SJCRH30 (cell line): Measurements from ENCODE around the gene CASP12. TPM values are rescaled to one million over a fixed set of nuclear protein-coding genes. Genes with fewer than 3 reads are reported as not detected.

Experiments used
- DNase-seq, 2 experiments: peaks; one replicate each; pipeline ENCODE4 v3.0.0-alpha.2; 2015 to 2020
- H3K27ac ChIP-seq: fragments of 250-450 bp; sonication (Bioruptor Pico); 2 replicates; pipeline ENCODE4 v1.5.1; 2020; ENCODE audit warnings: mild to moderate bottlenecking, moderate library complexity
- H3K27me3 ChIP-seq: fragments of 250-450 bp; sonication (Bioruptor Pico); 2 replicates; pipeline ENCODE4 v1.5.1; 2020; ENCODE audit warnings: mild to moderate bottlenecking, moderate library complexity
- H3K36me3 ChIP-seq: fragments of 250-450 bp; sonication (Bioruptor Pico); 2 replicates; pipeline ENCODE4 v1.5.1; 2020; ENCODE audit warnings: mild to moderate bottlenecking, moderate library complexity
- H3K4me1 ChIP-seq: fragments of 250-450 bp; sonication (Bioruptor Pico); 2 replicates; pipeline ENCODE4 v1.5.1; 2020; ENCODE audit warnings: mild to moderate bottlenecking, moderate library complexity
- H3K4me3 ChIP-seq: fragments of 250-450 bp; sonication (Bioruptor Pico); 2 replicates; pipeline ENCODE4 v1.5.1; 2020; ENCODE audit warnings: mild to moderate bottlenecking, moderate library complexity
- H3K9me3 ChIP-seq: fragments of 250-450 bp; sonication (Bioruptor Pico); replicated peaks from 2 replicates; pipeline ENCODE4 v1.5.1; 2020; ENCODE audit warnings: mild to moderate bottlenecking, moderate library complexity
- total RNA-seq: library from RNA; depleted of rRNA; stranded (reverse); fragments of >200 nt; shearing (Covaris generic); gene quantifications from 2 replicates; pipeline ENCODE4 v1.2.3, GENCODE V29; 2014

The CASP12 gene
- total RNA-seq, 1 experiment from 2014 or later: not detected

DNA sequence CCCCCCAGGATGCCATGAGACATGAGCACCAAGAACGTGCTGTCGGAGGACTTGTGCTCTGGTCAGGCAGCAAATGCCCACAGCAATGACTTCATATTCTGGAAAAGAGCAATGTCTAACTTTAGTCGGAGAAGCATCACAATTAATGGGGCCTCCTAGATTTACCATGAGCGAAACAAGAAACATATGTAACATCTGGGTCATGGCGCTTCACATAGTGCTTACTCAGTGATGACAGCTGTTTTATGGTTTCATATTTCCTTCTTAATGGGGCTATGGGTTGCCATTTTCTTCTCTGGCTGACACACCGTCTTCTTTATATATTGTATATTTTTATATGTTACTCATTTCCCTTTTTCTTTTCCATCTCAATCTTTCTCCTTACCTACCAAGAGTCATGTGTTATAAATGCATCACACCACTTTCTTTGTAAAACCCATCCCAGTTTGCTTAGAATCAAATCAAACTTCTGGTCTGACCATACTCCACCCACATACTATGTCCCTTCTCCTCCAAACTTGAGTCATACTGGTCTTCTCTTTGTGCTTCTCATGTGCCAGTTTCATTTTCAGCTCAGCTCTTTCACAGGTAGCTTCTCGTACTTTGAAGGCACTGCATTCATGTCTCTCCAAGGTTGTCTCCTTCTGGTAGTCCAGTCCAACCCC is 9.4 kb upstream of the CASP12 start:
- Histone ChIP-seq H3K27ac (no peak overlapping the region), H3K9me3 (no peaks in the 10 kb centered on the region), H3K27me3 (no peaks in the 10 kb centered on the region), H3K4me1 (no peaks in the 10 kb centered on the region), H3K36me3 (no peaks in the 10 kb centered on the region), H3K4me3 (no peak overlapping the region)
- peak in 1 of 2 experiments; percentile 12 for DNase-seq

- Histone ChIP-seq H3K9me3 (no peaks in the 10 kb centered on the region), H3K36me3 (no peaks in the 10 kb centered on the region), H3K4me3 (no peak overlapping the region), H3K27me3 (no peaks in the 10 kb centered on the region), H3K27ac (no peak overlapping the region), H3K4me1 (no peaks in the 10 kb centered on the region)
- DNase-seq: no peak
Observed at GRCh38 chr11:104905271-104905670, 7.0 kb upstream of the CASP12 start.

DNA sequence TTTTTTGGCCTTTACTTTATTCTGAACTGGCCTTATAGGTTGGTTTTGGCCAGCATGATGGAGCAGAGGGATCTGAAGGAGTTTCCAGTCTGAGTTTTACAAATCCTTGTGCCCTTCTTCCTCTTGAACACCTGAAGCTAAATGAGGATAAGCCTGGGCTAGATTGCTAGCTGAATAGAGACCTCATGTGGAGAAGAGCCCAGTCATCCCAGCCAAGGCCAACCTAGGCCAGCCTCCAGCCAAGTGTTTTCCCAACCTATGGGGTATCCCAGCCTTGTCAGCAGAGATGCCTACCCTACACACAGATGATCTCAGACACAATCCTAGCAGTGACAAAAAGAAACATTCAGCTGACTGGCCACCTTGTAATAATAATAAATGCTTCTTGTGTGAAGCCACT is 966 bp upstream of the CASP12 start:
- Histone ChIP-seq H3K27me3 (no peaks in the 10 kb centered on the region), H3K9me3 (no peaks in the 10 kb centered on the region), H3K4me3 (no peak overlapping the region), H3K4me1 (no peaks in the 10 kb centered on the region), H3K27ac (no peak overlapping the region), H3K36me3 (no peaks in the 10 kb centered on the region)
- no peak for DNase-seq

DNA sequence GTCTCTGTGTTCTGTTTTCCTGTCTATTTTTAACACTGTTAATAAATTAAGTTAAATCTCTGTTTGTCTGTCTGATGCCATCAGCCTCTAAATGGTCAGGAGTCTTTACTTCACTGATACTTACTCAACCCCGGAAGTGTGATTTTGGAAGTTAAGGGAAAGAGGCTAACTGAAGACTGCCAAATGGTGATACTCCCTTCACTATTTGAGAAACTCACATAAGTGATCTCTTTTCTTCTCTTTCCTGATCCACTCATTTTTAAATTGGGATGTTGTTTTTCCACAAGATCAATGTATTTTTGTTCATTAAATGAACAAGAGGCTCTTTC is 389 bp upstream of the CASP12 start:
- no peaks in the 10 kb centered on the region for H3K36me3 ChIP-seq
- H3K27me3 ChIP-seq: no peaks in the 10 kb centered on the region
- no peak for DNase-seq
- no peaks in the 10 kb centered on the region for H3K9me3 ChIP-seq
- H3K27ac ChIP-seq: no peak overlapping the region
- H3K4me1 ChIP-seq: no peaks in the 10 kb centered on the region
- H3K4me3 ChIP-seq: no peak overlapping the region

DNA sequence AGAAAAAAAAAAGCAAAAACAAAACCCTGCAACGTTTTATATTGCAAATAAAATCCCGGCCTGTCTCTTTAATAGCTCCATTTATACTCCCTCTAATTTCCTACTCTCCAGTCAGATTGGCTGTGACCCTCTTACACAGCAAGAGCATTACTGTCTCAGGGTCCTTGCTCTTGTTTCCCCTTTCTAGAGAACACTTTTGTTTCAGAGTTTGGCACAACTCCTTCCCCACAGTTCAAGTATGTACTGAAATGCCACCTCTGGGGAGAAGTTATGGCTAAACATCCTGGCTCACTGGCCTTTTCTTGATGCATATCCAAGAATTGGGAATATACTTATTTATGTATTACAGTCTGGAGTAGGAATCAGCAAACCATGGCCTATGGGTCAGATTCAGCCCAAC is 2.6 kb downstream of the CASP12 start:
- Histone ChIP-seq H3K27ac (no peak overlapping the region), H3K27me3 (no peaks in the 10 kb centered on the region), H3K9me3 (no peaks in the 10 kb centered on the region), H3K36me3 (no peaks in the 10 kb centered on the region), H3K4me1 (no peaks in the 10 kb centered on the region), H3K4me3 (no peak overlapping the region)
- no peak for DNase-seq

DNA sequence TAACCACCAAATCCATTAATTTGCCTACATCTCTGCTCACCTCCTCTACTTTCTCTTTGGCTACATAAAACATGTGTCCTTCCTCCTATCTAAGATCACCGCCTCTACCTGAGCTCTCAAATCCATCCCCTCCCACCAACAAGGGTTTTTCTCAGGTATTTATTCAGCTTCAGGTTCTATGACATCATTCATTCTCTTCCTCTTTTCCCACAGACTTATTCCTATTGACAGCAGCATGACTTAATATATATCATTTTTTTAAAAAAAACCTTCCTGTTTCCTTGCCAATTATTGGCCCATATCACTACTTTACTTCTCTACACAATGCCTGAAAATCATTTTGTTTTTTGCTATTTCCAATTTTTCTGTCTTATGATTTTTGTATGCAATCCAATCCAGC is 4.4 kb downstream of the CASP12 start:
- H3K36me3 ChIP-seq: no peaks in the 10 kb centered on the region
- no peak overlapping the region for H3K4me3 ChIP-seq
- DNase-seq: no peak
- H3K9me3 ChIP-seq: no peaks in the 10 kb centered on the region
- H3K4me1 ChIP-seq: no peaks in the 10 kb centered on the region
- no peaks in the 10 kb centered on the region for H3K27me3 ChIP-seq
- H3K27ac ChIP-seq: no peak overlapping the region

GRCh38 chr11:104892723-104893511 is 5.3 kb downstream of the CASP12 start:
- Histone ChIP-seq H3K9me3 (no peaks in the 10 kb centered on the region), H3K36me3 (no peaks in the 10 kb centered on the region), H3K4me1 (no peaks in the 10 kb centered on the region), H3K27me3 (no peaks in the 10 kb centered on the region), H3K4me3 (no peak overlapping the region), H3K27ac (no peak overlapping the region)
- DNase-seq: no peak

DNA sequence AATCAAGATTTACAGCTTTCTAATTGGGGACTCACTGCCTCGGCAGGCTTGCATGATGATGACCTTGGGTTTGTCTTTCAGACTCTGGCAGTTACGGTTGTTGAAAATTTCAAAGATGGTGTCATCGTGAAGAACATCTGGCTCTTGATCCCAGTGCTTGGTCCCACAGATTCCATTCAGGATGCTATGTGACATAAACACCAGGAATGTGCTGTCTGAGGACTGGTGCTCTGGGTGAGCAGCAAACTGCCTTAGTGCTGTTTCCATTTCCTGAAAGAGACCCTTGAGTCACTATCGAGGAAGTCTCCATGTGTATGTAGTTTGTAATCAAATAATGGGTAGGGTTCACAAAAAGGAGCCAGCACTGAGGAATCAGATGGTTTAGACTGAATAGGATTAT is 7.1 kb downstream of the CASP12 start:
- Histone ChIP-seq H3K27ac (no peak overlapping the region), H3K4me3 (no peak overlapping the region), H3K27me3 (no peaks in the 10 kb centered on the region), H3K36me3 (no peaks in the 10 kb centered on the region), H3K4me1 (no peaks in the 10 kb centered on the region), H3K9me3 (no peaks in the 10 kb centered on the region)
- DNase-seq: no peak

DNA sequence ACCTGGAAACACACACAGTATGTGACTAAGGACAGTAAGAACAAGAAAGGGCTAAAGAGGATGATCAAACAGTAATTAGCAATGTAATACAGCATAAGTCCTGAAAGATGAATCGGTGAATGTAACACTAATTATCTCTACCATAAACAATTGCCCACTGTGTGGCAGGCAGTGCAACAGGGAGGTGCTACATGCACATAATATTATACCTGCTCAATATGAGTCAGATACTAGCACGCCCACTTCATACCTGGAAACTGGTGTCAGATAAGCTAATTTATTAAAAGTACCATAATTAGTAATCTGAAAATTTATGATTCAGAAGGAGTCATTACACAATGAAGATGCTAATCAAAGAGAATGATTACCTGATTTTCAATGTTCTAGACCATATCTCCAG is 14.9 kb downstream of the CASP12 start:
- Histone ChIP-seq H3K4me1 (no peaks in the 10 kb centered on the region), H3K27ac (no peak overlapping the region), H3K27me3 (no peaks in the 10 kb centered on the region), H3K4me3 (no peak overlapping the region), H3K36me3 (no peaks in the 10 kb centered on the region), H3K9me3 (no peaks in the 10 kb centered on the region)
- no peak for DNase-seq

DNA sequence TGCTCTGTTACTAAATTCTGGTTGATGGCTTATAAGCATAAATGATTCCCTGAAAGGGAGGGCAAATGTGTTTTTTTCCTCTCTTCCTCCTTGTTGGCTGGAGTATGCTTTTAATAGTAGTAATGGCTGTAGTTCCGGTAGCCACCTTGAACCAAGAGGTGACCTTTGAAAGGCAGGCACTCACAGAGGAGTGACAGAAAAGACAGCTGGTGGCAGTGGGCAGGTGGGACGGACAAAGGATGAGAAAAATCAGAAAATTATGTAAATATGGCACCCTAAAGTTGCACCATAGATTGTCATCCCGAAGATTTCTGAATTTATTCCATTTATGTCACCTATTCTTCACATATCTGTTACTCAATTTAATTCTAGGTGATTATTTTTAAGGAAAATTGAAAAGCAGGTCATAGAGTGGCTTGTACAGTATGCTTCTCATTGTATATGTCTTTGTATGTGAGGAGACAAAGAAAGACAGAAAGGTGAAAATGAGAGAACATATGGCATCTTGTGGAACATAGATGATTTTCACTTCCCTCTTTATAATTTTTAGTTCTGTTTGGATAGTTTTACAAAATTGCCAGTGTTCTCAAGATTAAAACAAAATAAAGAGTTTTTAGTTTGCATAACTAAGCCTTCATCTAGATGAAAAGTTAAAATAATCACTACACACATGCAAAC is 17.0 kb downstream of the CASP12 start:
- H3K27ac ChIP-seq: no peak overlapping the region
- no peak overlapping the region for H3K4me3 ChIP-seq
- H3K4me1 ChIP-seq: no peaks in the 10 kb centered on the region
- DNase-seq: no peak
- H3K36me3 ChIP-seq: no peaks in the 10 kb centered on the region
- no peaks in the 10 kb centered on the region for H3K9me3 ChIP-seq
- H3K27me3 ChIP-seq: no peaks in the 10 kb centered on the region

- DNase-seq: no peak
- no peaks in the 10 kb centered on the region for H3K4me1 ChIP-seq
- H3K36me3 ChIP-seq: no peaks in the 10 kb centered on the region
- H3K27me3 ChIP-seq: no peaks in the 10 kb centered on the region
- H3K4me3 ChIP-seq: no peak overlapping the region
- no peak overlapping the region for H3K27ac ChIP-seq
- no peaks in the 10 kb centered on the region for H3K9me3 ChIP-seq
Observed at GRCh38 chr11:104879514-104880190, 18.6 kb downstream of the CASP12 start.

GRCh38 chr11:104876861-104877431 is 21.3 kb downstream of the CASP12 start:
- Histone ChIP-seq H3K4me3 (no peak overlapping the region), H3K36me3 (no peaks in the 10 kb centered on the region), H3K27ac (no peak overlapping the region), H3K27me3 (no peaks in the 10 kb centered on the region), H3K9me3 (no peaks in the 10 kb centered on the region), H3K4me1 (no peaks in the 10 kb centered on the region)
- no peak for DNase-seq

GRCh38 chr11:104876324-104876723 is 21.9 kb downstream of the CASP12 start:
- H3K4me1 ChIP-seq: no peaks in the 10 kb centered on the region
- no peak overlapping the region for H3K27ac ChIP-seq
- H3K36me3 ChIP-seq: no peaks in the 10 kb centered on the region
- H3K9me3 ChIP-seq: no peaks in the 10 kb centered on the region
- no peaks in the 10 kb centered on the region for H3K27me3 ChIP-seq
- H3K4me3 ChIP-seq: no peak overlapping the region
- DNase-seq: no peak

DNA sequence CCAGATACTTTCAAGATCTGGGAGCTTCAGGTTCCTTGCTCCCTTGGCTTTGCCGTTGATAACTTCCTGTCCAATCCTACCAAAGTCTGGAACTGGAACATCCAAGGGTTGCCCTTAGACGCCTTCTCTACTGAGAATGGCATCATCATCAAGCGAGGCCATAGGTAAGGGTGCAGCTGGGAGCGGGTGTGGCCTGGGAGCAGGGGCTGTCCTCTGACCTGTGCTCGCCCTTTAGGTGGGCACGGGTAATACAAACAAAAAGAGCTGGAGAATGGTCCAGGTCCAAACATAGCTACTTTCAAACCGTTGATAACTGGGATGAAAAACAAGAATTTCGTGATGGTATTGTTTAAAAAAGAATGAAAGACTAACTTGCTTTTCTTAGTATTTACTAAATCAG is 25.0 kb downstream of the CASP12 start:
- Histone ChIP-seq H3K36me3 (no peaks in the 10 kb centered on the region), H3K27ac (no peak overlapping the region), H3K27me3 (no peaks in the 10 kb centered on the region), H3K4me1 (no peaks in the 10 kb centered on the region), H3K4me3 (no peak overlapping the region), H3K9me3 (no peaks in the 10 kb centered on the region)
- DNase-seq: peak in 1 of 2 experiments; percentile 4

GRCh38 chr11:104872393-104872792 is 25.9 kb downstream of the CASP12 start:
- Histone ChIP-seq H3K9me3 (no peaks in the 10 kb centered on the region), H3K36me3 (no peaks in the 10 kb centered on the region), H3K4me1 (no peaks in the 10 kb centered on the region), H3K27ac (no peak overlapping the region), H3K4me3 (no peak overlapping the region), H3K27me3 (no peaks in the 10 kb centered on the region)
- no peak for DNase-seq
